KMS-11 (cell line): ENCODE results near the gene METTL15.

ENCODE experiments used
- H2AFZ ChIP-seq: fragments of 200-600 bp; sonication (generic); 2 replicates; pipeline ENCODE4 v1.6.1; 2016; ENCODE audit warnings: antibody characterized with exemption, mixed run types, low read depth
- H3K27ac ChIP-seq: fragments of 200-600 bp; sonication (generic); 2 replicates; pipeline ENCODE4 v1.6.1; 2016; ENCODE audit warnings: mild to moderate bottlenecking, mixed run types
- H3K27me3 ChIP-seq: fragments of 200-600 bp; sonication (generic); 2 replicates; pipeline ENCODE4 v1.6.1; 2017; ENCODE audit warnings: mild to moderate bottlenecking, low read depth, mixed run types, moderate library complexity; ENCODE audit not compliant: insufficient read depth
- H3K36me3 ChIP-seq: fragments of 200-600 bp; sonication (generic); 2 replicates; pipeline ENCODE4 v1.6.1; 2017; ENCODE audit warnings: mild to moderate bottlenecking, mixed run types; ENCODE audit not compliant: insufficient read depth
- H3K4me1 ChIP-seq: fragments of 200-600 bp; sonication (generic); 2 replicates; pipeline ENCODE4 v1.6.1; 2016; ENCODE audit warnings: mild to moderate bottlenecking, low read depth, mixed run types; ENCODE audit not compliant: poor library complexity, severe bottlenecking
- H3K4me2 ChIP-seq: fragments of 200-600 bp; sonication (generic); 2 replicates; pipeline ENCODE4 v1.7.0; 2016; ENCODE audit warnings: mild to moderate bottlenecking, mixed run types
- H3K4me3 ChIP-seq: fragments of 200-600 bp; sonication (generic); IDR thresholded peaks from 2 replicates; pipeline ENCODE4 v1.6.1; 2017; ENCODE audit warnings: low read depth, low read length, mixed read lengths; ENCODE audit not compliant: insufficient read depth
- H3K79me2 ChIP-seq: fragments of 200-600 bp; sonication (generic); 2 replicates; pipeline ENCODE4 v1.6.1; 2016; ENCODE audit warnings: low read depth, mixed run types; ENCODE audit not compliant: insufficient read depth
- H3K9ac ChIP-seq: fragments of 200-600 bp; sonication (generic); 2 replicates; pipeline ENCODE4 v1.6.1; 2016; ENCODE audit warnings: mild to moderate bottlenecking, mixed run types
- H4K20me1 ChIP-seq: fragments of 200-600 bp; sonication (generic); 2 replicates; pipeline ENCODE4 v1.6.1; 2016; ENCODE audit warnings: mild to moderate bottlenecking, mixed run types; ENCODE audit not compliant: insufficient read depth
- TF ChIP-seq, protein P1 (sequence below): fragments of 200-600 bp; sonication (generic); conservative IDR thresholded peaks from 2 replicates; pipeline ENCODE4 v1.6.1; 2017; ENCODE audit warnings: low read depth, mild to moderate bottlenecking, antibody characterized with exemption, low read length, moderate library complexity, mixed read lengths

The METTL15 gene

DNA sequence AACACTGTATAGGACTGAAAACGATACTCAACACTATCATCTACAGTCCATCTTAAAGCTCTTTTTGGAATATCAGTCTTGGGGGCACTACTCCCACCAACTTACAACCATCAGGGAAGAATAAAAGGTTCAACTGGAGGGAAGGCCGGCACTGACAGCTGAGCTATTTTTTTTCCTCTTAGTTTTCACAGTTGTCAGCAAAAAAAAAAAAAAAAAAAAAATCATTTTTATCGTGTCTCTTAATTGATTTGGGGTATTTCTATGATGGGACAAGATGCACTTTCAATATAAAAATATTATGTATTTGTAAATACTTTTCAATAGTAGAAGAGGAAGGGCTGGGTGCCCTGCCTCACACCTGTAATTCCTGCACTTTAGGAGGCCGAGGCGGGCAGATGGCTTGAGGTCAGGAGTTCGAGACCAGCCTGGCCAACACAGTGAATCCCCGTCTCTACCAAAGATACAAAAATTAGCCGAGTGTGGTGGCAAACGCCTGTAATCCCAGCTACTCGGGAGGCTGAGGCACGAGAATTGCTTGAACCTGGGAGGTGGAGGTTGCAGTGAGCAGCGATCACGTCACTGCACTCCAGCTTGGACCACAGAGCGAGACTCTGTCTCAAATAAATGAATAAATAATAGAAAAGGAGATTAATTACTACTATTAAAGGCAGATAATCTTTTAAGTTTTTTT, 1.7 kb upstream of the METTL15 start:
- Histone ChIP-seq H3K4me3 (no peak overlapping the region), H3K27me3 (no peaks in the 10 kb centered on the region), H4K20me1 (no peaks in the 10 kb centered on the region), H3K4me1 (peaks cover 48% of the 10 kb centered on the region), H3K9ac (peak overlapping the region; percentile 78; the same call in 1 of the 2 replicates), H3K79me2 (peaks cover 76% of the 10 kb centered on the region), H3K27ac (peak overlapping the region; percentile 91; the same call in 1 of the 2 replicates), H2AFZ (no peak overlapping the region), H3K4me2 (peak overlapping the region; percentile 79), H3K36me3 (no peaks in the 10 kb centered on the region)
- TF ChIP-seq, protein P1, sequence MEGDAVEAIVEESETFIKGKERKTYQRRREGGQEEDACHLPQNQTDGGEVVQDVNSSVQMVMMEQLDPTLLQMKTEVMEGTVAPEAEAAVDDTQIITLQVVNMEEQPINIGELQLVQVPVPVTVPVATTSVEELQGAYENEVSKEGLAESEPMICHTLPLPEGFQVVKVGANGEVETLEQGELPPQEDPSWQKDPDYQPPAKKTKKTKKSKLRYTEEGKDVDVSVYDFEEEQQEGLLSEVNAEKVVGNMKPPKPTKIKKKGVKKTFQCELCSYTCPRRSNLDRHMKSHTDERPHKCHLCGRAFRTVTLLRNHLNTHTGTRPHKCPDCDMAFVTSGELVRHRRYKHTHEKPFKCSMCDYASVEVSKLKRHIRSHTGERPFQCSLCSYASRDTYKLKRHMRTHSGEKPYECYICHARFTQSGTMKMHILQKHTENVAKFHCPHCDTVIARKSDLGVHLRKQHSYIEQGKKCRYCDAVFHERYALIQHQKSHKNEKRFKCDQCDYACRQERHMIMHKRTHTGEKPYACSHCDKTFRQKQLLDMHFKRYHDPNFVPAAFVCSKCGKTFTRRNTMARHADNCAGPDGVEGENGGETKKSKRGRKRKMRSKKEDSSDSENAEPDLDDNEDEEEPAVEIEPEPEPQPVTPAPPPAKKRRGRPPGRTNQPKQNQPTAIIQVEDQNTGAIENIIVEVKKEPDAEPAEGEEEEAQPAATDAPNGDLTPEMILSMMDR: no peak

DNA sequence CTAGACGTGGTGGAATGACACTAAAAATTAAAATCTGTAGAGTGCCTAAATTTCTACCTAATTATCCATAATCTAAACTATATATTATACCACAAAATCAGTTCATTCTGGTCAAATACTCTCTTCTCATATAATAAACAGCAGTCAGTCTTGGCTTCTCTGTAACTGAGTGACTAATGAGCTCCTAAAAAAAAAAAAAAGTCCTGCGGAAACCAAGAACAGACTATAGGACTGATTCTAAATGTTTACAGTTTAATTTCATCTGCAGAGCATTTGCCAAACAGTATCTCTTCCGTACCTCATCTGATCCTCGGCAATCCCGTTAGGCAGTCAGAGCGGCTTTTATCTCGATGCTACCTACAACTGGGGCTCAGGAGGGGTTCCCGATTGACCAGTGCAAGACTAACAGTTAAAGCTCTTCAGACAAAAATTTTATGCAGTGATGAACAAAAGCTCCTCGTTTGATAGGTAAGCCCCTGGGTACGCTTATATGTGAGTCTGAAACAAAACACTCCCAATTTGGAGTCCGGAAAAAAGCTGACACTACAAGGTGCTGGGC, 918 bp upstream of the METTL15 start:
- Histone ChIP-seq H3K36me3 (no peaks in the 10 kb centered on the region), H3K4me3 (no peak overlapping the region), H3K27ac (peak overlapping the region; percentile 91), H3K4me2 (peak overlapping the region; percentile 79), H2AFZ (peak overlapping the region; percentile 70), H3K27me3 (no peaks in the 10 kb centered on the region), H3K9ac (peak overlapping the region; percentile 78), H4K20me1 (no peaks in the 10 kb centered on the region), H3K79me2 (peaks cover 78% of the 10 kb centered on the region), H3K4me1 (peaks cover 49% of the 10 kb centered on the region)
- TF ChIP-seq, protein P1: no peak

DNA sequence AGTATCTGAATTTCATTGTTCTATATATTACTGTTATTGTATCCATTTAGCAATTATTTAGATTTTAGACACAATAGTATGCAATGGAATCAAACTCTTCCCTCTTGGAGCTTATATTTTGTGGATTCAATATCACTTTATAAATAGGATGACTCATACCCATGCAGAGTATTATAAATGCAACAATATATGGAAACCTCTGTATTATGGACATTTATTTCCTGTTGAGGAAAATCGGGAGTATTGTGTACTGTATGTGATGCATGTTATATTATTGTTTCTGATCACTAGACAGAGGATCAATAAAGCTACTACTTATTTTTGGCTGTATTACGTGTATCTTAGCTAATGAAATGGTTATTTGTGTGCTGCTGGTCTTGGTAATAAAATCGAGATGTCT, 770 bp downstream of the METTL15 start:
- Histone ChIP-seq H3K4me2 (peak overlapping the region; percentile 94), H3K36me3 (no peaks in the 10 kb centered on the region), H3K4me1 (peaks cover 49% of the 10 kb centered on the region), H3K4me3 (no peak overlapping the region), H3K9ac (peak overlapping the region; percentile 78; the same call in 1 of the 2 replicates), H3K27ac (peak overlapping the region; percentile 91), H3K27me3 (no peaks in the 10 kb centered on the region), H3K79me2 (peaks cover 70% of the 10 kb centered on the region), H4K20me1 (no peaks in the 10 kb centered on the region), H2AFZ (peak overlapping the region; percentile 70; the same call in 1 of the 2 replicates)
- TF ChIP-seq, protein P1: no peak

DNA sequence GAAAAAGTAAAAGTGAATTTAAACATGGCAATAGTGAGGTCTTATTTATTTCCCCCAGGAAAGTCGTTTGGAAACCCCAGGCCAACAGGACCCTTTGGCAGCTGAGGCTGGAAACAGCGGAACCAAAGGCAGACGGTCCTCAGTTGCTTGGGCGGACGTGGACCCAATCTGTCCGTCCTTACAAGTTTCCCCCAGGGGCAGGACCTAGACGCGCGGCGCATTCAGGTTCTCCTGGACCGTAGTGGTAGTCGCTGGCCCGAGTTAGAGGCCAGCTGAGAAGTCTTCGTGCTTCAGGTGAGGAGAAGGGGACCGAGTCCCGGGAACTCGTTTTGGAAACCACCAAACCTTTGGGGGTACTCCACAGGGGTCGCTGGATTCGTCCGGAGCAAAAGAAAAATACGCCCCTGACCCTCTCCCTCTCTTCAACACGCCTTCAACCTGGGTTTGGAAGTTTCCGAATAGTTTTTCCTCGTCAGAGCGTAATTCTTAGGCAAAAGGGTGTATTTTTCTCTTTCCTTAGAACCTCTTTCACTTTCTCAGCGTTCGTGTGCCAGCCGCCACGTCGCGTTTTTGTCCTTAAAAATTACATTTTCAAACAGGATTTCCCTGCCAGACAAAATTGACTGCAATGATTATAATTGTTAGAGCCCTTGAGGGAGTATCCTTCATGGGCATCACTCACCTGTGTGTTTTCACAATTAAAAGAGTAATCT, 2.1 kb downstream of the METTL15 start:
- peak overlapping the region; percentile 94 for H3K4me2 ChIP-seq
- no peaks in the 10 kb centered on the region for H4K20me1 ChIP-seq
- H3K9ac ChIP-seq: peak overlapping the region; percentile 90
- 0 out of 2 replicates have a peak, but pooled peaks cover 5% of the 10 kb centered on the region for H3K36me3 ChIP-seq
- H3K4me1 ChIP-seq: peaks cover 40% of the 10 kb centered on the region
- TF ChIP-seq, protein P1: no peak
- H3K27me3 ChIP-seq: no peaks in the 10 kb centered on the region
- H3K79me2 ChIP-seq: peaks cover 61% of the 10 kb centered on the region
- H3K4me3 ChIP-seq: peak overlapping the region; percentile 46
- H3K27ac ChIP-seq: peak overlapping the region; percentile 83
- H2AFZ ChIP-seq: peak overlapping the region; percentile 27
